HL-60 (cell line): Measurements from ENCODE around the gene NEK7.

ENCODE experiments used
- DNase-seq, 2 experiments: peaks; one replicate each; pipeline ENCODE4 v3.0.0-alpha.2; 2010 to 2020; ENCODE audit warnings: low read depth in 1 of 2, low spot score in 1 of 2
- H3K27ac ChIP-seq: fragments of 250-450 bp; sonication (Bioruptor Pico); replicated peaks from 2 replicates; pipeline ENCODE4 v1.5.1; 2020; ENCODE audit warnings: mild to moderate bottlenecking, moderate library complexity
- H3K27me3 ChIP-seq: fragments of 250-450 bp; sonication (Bioruptor Pico); 2 replicates; pipeline ENCODE4 v1.5.1; 2021; ENCODE audit warnings: mild to moderate bottlenecking, moderate library complexity; ENCODE audit not compliant: insufficient read depth, poor library complexity, severe bottlenecking
- H3K4me3 ChIP-seq: replicated peaks from 2 replicates; pipeline ENCODE4 v1.5.1; 2011; ENCODE audit warnings: mild to moderate bottlenecking, control low read depth, low read length; ENCODE audit not compliant: insufficient read depth
- GABPA ChIP-seq: IDR thresholded peaks from 2 replicates; pipeline ENCODE4 v1.6.1; 2012; ENCODE audit warnings: low read depth
- POLR2AphosphoS5 ChIP-seq: IDR thresholded peaks from 2 replicates; pipeline ENCODE4 v1.6.1; 2012; ENCODE audit warnings: low read depth
- SPI1 ChIP-seq: IDR thresholded peaks from 2 replicates; pipeline ENCODE4 v1.6.1; 2012; ENCODE audit warnings: low read depth, mild to moderate bottlenecking, borderline replicate concordance
- TF ChIP-seq, protein P1 (sequence below): IDR thresholded peaks from 2 replicates; pipeline ENCODE4 v1.6.1; 2012; ENCODE audit warnings: low read depth; ENCODE audit not compliant: insufficient replicate concordance
- TF ChIP-seq, protein P2 (sequence below): IDR thresholded peaks from one replicate; pipeline ENCODE4 v1.5.1; 2011; ENCODE audit warnings: low read length, control low read depth, inconsistent platforms; ENCODE audit not compliant: insufficient read depth

Gene NEK7

DNA sequence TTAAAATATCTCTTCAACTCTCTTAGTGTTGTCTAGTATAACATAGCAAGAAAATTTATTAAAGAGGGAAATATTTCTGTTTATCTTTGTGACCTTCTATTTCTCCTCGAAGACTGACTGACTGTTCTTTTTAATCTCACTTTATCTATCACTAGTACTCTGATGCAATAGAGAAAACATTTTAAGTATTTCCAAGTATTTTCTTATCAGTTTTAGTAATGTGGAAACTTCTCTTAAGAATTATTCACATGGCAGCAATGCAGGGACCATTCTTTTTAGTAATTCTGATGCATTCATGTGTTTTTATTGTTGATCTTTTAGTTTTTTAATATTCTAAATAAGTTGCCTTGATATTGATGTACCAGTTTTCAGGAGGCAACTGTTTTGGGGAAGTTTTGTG lies 115.7 kb downstream of the NEK7 start:
- no peaks in the 10 kb centered on the region for H3K27me3 ChIP-seq
- no peak overlapping the region for H3K4me3 ChIP-seq
- no peak for DNase-seq
- TF ChIP-seq GABPA (no peak), POLR2AphosphoS5 (no peak), SPI1 (no peak)
- TF ChIP-seq, protein P1, sequence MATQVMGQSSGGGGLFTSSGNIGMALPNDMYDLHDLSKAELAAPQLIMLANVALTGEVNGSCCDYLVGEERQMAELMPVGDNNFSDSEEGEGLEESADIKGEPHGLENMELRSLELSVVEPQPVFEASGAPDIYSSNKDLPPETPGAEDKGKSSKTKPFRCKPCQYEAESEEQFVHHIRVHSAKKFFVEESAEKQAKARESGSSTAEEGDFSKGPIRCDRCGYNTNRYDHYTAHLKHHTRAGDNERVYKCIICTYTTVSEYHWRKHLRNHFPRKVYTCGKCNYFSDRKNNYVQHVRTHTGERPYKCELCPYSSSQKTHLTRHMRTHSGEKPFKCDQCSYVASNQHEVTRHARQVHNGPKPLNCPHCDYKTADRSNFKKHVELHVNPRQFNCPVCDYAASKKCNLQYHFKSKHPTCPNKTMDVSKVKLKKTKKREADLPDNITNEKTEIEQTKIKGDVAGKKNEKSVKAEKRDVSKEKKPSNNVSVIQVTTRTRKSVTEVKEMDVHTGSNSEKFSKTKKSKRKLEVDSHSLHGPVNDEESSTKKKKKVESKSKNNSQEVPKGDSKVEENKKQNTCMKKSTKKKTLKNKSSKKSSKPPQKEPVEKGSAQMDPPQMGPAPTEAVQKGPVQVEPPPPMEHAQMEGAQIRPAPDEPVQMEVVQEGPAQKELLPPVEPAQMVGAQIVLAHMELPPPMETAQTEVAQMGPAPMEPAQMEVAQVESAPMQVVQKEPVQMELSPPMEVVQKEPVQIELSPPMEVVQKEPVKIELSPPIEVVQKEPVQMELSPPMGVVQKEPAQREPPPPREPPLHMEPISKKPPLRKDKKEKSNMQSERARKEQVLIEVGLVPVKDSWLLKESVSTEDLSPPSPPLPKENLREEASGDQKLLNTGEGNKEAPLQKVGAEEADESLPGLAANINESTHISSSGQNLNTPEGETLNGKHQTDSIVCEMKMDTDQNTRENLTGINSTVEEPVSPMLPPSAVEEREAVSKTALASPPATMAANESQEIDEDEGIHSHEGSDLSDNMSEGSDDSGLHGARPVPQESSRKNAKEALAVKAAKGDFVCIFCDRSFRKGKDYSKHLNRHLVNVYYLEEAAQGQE = no peak
- TF ChIP-seq, protein P2, sequence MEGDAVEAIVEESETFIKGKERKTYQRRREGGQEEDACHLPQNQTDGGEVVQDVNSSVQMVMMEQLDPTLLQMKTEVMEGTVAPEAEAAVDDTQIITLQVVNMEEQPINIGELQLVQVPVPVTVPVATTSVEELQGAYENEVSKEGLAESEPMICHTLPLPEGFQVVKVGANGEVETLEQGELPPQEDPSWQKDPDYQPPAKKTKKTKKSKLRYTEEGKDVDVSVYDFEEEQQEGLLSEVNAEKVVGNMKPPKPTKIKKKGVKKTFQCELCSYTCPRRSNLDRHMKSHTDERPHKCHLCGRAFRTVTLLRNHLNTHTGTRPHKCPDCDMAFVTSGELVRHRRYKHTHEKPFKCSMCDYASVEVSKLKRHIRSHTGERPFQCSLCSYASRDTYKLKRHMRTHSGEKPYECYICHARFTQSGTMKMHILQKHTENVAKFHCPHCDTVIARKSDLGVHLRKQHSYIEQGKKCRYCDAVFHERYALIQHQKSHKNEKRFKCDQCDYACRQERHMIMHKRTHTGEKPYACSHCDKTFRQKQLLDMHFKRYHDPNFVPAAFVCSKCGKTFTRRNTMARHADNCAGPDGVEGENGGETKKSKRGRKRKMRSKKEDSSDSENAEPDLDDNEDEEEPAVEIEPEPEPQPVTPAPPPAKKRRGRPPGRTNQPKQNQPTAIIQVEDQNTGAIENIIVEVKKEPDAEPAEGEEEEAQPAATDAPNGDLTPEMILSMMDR = no peak
- H3K27ac ChIP-seq = no peak overlapping the region

DNA sequence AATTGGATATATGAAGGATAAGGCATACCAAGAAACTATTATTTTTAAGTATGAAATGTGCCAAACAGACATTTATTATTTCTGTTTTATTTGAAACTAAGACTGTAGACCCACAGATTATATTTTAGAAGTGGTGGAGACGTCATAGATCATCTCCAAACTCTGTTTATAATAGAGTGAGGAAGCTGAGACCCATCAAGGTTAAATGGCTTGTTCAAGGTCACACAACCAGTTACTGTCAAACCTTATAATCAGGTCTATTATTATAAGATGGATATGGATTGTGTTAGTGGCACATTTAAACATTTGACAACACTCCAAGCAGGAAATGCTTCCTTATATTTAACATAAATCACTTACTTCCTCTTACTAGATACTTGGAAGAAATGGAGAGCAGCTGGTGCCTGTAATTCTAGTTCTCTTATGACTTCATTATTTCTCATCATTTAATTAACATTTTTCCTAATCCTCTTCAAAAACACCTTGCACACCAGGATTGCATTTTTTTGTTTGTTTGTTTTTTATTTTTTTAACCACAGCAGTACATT lies 117.0 kb downstream of the NEK7 start:
- DNase-seq = no peak
- H3K27ac ChIP-seq = no peak overlapping the region
- no peaks in the 10 kb centered on the region for H3K27me3 ChIP-seq
- no peak for TF ChIP-seq SPI1
- H3K4me3 ChIP-seq = no peak overlapping the region

DNA sequence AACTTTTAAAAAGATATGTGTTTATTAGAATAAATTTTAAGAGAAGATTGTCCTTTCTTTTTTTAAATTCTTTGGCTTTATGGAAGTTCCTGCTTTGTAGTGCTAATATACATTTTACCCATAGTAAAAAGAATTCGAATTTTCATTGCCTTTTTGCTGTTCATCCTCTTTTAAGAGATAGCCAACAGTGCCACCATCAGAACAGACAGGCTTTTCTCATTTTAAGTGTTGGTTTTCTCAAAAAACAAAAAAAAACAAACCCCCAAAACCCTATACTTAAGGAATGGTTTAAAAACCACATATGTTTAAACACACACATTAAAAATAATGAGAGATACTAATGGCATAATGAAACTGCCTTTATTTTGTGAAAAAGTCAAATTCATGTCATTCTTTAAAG lies 118.8 kb downstream of the NEK7 start:
- Histone ChIP-seq H3K4me3 (no peak overlapping the region), H3K27me3 (no peaks in the 10 kb centered on the region), H3K27ac (no peak overlapping the region)
- TF ChIP-seq GABPA (no peak), POLR2AphosphoS5 (no peak), SPI1 (no peak)
- TF ChIP-seq, protein P2 = no peak
- TF ChIP-seq, protein P1 = no peak
- no peak for DNase-seq

DNA sequence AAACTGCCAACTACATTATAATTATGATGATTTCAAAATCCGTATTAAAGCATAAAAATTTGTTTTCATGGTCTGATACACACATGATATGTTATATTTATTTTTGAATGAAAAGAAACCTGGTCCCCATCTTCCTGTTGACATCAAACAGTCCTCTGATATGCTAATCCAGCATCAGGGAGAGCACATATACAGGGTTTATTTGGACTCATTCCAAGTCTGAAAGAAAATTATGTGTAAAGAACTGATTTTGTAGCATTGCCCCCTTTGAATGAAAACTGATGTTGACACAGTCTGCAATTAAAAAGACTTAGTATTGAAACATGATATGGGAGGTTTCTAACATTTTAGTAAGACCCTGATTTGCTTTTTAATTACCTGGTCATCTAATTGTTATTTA lies 119.4 kb downstream of the NEK7 start:
- Histone ChIP-seq H3K4me3 (no peak overlapping the region), H3K27ac (no peak overlapping the region), H3K27me3 (no peaks in the 10 kb centered on the region)
- TF ChIP-seq, protein P2 = no peak
- no peak for TF ChIP-seq POLR2AphosphoS5
- DNase-seq = no peak
